ENCODE measurements around the gene SEC23B. TPM values are rescaled to one million over a fixed set of nuclear protein-coding genes. Genes with fewer than 3 reads are reported as not detected.
A peak's percentile ranks its signal among the peaks of the same experiment; 100 is the strongest.
"Not testable (repeated sequence)": the region's sequence is repeated elsewhere in the genome, so short reads cannot be mapped to it uniquely, and the experiment has no call there.

The SEC23B gene
- total and polyA plus RNA-seq, 10 donors: 7.2 to 67.5 (median 53.2) TPM

GRCh38 chr20:18488301-18488700, 19.4 kb upstream of the SEC23B start:
- Histone ChIP-seq H3K4me3 (no peak overlapping the region), H3K9me3 (no peaks in the 10 kb centered on the region), H3K27me3 (replicated peaks in 1 of 7) (no peaks in the 10 kb centered on the region), H3K27ac (no peak overlapping the region), H3K36me3 (peaks cover 2 to 96% (median 57%) of the 10 kb centered on the region in 6 donors), H3K4me1 (peaks cover 0 to under 1% (median 0%) of the 10 kb centered on the region in 6 donors)
- intact Hi-C loops (cut with DNase I; ENCODE audit: low total_unique reads): no loop called here
- TF ChIP-seq POLR2A (IDR thresholded peaks at IDR 0.05) (no peak), POLR2AphosphoS5 (IDR thresholded peaks at IDR 0.05) (no peak), CTCF (IDR thresholded peaks at IDR 0.05 in 8 of 11, conservative IDR thresholded peaks at IDR 0.05 in 3 of 11) (no peak)
- 95 to 98% (median 97%) methylated on average over 3 of the region's 3 CpGs for WGBS, 5 donors
- DNase-seq: no peak

- H3K36me3 ChIP-seq: peaks cover 0 to 27% (median 20%) of the 10 kb centered on the region in 6 donors
- peaks cover 7 to 31% (median 18%) of the 10 kb centered on the region in 6 donors for H3K4me1 ChIP-seq
- peak overlapping the region in 7 of 8 donors; percentile 44 to 86 (median 73) for H3K4me3 ChIP-seq
- no peaks in the 10 kb centered on the region for H3K27me3 ChIP-seq (replicated peaks in 1 of 7)
- H3K27ac ChIP-seq: no peak overlapping the region
- intact Hi-C loops (cut with DNase I; ENCODE audit: low total_unique reads): no loop called here
- no peak for DNase-seq
- no peak for TF ChIP-seq POLR2A (IDR thresholded peaks at IDR 0.05)
- TF ChIP-seq POLR2AphosphoS5 (IDR thresholded peaks at IDR 0.05): no peak
- TF ChIP-seq CTCF (IDR thresholded peaks at IDR 0.05 in 8 of 11, conservative IDR thresholded peaks at IDR 0.05 in 3 of 11): no peak
- no peaks in the 10 kb centered on the region for H3K9me3 ChIP-seq
- WGBS, 5 donors: 39 to 47% (median 42%) methylated on average over 7 of the region's 7 CpGs
Measured at GRCh38 chr20:18496042-18496441, 11.7 kb upstream of the SEC23B start.

GRCh38 chr20:18496740-18497592, 10.8 kb upstream of the SEC23B start, which contains the start of gene RBBP9:
TSS of gene RBBP9 (minus strand) at chr20:18497225. CDS start at chr20:18497167, 58 bp downstream.
- Histone ChIP-seq H3K4me3 (peak within 1 kb of the TSS; percentile 44 to 86 (median 72)), H3K27me3 (replicated peaks in 1 of 7) (no peaks in the 10 kb centered on the region), H3K36me3 (peaks cover 0 to 19% (median 13%) of the 10 kb centered on the region in 6 donors), H3K9me3 (no peaks in the 10 kb centered on the region), H3K27ac (peak within 1 kb of the TSS; percentile 24 to 80 (median 66)), H3K4me1 (peaks cover 7 to 31% (median 18%) of the 10 kb centered on the region in 6 donors)
- TF ChIP-seq POLR2AphosphoS5 (IDR thresholded peaks at IDR 0.05) (peak; percentile 83 to 88 (median 85)), POLR2A (IDR thresholded peaks at IDR 0.05) (peak in 1 of 3 donors; percentile 22), CTCF (IDR thresholded peaks at IDR 0.05 in 8 of 11, conservative IDR thresholded peaks at IDR 0.05 in 3 of 11) (no peak)
- DNase-seq: peak; percentile 97
- intact Hi-C loops (cut with DNase I; ENCODE audit: low total_unique reads): no loop called here
- 0 to 4% (median 3%) methylated on average over 23 to 31 of the region's 31 CpGs for WGBS, 5 donors

DNA sequence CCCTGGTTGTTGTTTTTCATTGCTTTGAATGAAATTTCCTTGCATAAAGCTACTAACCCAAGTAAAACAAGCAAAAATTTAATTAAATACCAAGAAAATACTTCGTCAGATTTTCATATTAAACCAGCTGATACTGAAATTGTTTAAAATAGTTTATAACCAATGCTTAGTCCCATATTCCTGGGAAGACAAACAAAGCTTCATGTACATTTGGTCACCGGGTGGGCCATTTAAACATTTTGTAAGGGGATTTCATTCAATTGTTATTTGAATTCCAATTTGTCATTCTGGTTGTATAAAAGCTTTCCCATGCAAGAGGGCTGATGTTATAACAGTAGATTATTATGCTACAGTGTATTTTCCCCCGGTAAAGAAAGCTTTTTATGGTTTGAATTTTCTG, 10.1 kb upstream of the SEC23B start:
- H3K4me3 ChIP-seq: peak overlapping the region in 3 of 8 donors; percentile 72 to 84 (median 75)
- DNase-seq: no peak
- H3K9me3 ChIP-seq: no peaks in the 10 kb centered on the region
- TF ChIP-seq POLR2AphosphoS5 (IDR thresholded peaks at IDR 0.05) (no peak), POLR2A (IDR thresholded peaks at IDR 0.05) (no peak), CTCF (IDR thresholded peaks at IDR 0.05 in 8 of 11, conservative IDR thresholded peaks at IDR 0.05 in 3 of 11) (no peak)
- intact Hi-C loops (cut with DNase I; ENCODE audit: low total_unique reads): no loop called here
- H3K4me1 ChIP-seq: peaks cover 7 to 31% (median 18%) of the 10 kb centered on the region in 6 donors
- 94 to 97% (median 97%) methylated on average over 3 of the region's 3 CpGs for WGBS, 5 donors
- H3K36me3 ChIP-seq: peaks cover 0 to 13% (median 11%) of the 10 kb centered on the region in 6 donors
- peaks cover 0 to 2% (median 0%) of the 10 kb centered on the region in 7 donors for H3K27me3 ChIP-seq (replicated peaks in 1 of 7)
- peak overlapping the region in 7 of 8 donors; percentile 24 to 80 (median 69) for H3K27ac ChIP-seq

DNA sequence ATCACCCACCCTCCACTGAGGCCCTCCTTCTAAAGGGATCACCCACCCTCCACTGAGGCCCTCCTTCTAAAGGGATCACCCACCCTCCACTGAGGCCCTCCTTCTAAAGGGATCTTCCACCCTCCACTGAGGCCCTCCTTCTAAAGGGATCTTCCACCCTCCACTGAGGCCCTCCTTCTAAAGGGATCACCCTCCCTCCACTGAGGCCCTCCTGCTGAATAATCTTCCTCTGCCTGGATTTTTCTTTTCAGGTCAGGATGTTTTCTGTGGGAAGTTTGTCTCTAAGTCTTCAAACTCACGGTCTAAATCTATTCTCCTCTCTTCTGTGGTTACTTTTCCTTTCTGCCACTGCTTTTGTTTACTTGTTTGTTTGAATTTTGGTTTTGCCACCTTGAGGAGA, 6.1 kb upstream of the SEC23B start:
- intact Hi-C loops (cut with DNase I; ENCODE audit: low total_unique reads): loop anchor here (10.0 kb wide), 1 partner anchor 63 kb away; the partner anchor contains the start of gene SMIM26
- not testable (repeated sequence) for H3K27ac ChIP-seq, H3K9me3 ChIP-seq, H3K36me3 ChIP-seq, DNase-seq, H3K4me3 ChIP-seq
- Histone ChIP-seq H3K27me3 (replicated peaks in 1 of 7) (peaks cover 0 to 19% (median 0%) of the 10 kb centered on the region in 7 donors), H3K4me1 (peaks cover 2 to 14% (median 8%) of the 10 kb centered on the region in 6 donors)
- 59 to 81% (median 79%) methylated on average over 1 of the region's 1 CpG for WGBS, 5 donors
